Measurements from ENCODE around the gene SHISAL1.

DNA sequence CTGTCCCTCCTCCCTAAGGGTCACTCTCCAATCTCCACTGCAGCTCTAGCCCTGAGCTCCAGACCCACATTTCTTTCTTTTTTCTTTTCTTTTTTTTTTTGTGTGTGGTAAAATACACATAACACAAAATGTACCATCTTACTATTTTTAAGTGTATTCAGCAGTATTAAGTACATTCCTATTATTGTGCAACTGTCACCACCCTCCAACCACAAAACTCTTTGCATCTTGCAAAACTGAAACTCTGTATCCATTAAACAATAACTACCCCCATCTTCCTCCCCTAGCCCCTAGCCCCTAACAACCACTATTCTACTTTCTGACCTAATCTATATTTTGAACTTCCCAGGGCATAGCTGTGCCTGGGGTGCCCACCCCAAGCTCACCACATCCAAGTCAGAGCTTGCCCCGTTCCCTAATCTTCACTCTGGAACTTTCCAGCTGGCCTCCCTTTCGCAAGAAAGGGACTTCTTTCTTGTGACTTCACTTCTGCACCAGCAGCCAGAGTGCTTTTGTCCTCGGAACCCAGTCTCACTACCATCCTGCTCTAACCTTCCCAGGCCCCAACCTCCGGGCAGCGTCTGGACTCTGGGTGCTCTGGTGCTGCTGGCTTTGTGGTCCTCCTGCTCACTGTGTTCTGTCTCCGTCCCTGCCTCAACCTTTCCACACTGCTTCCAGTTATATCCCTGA is 101.3 kb downstream of the SHISAL1 start:
- TF ChIP-seq POLR2AphosphoS5 (IDR thresholded peaks at IDR 0.05) = no peak
- TF ChIP-seq, protein P1, sequence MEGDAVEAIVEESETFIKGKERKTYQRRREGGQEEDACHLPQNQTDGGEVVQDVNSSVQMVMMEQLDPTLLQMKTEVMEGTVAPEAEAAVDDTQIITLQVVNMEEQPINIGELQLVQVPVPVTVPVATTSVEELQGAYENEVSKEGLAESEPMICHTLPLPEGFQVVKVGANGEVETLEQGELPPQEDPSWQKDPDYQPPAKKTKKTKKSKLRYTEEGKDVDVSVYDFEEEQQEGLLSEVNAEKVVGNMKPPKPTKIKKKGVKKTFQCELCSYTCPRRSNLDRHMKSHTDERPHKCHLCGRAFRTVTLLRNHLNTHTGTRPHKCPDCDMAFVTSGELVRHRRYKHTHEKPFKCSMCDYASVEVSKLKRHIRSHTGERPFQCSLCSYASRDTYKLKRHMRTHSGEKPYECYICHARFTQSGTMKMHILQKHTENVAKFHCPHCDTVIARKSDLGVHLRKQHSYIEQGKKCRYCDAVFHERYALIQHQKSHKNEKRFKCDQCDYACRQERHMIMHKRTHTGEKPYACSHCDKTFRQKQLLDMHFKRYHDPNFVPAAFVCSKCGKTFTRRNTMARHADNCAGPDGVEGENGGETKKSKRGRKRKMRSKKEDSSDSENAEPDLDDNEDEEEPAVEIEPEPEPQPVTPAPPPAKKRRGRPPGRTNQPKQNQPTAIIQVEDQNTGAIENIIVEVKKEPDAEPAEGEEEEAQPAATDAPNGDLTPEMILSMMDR (IDR thresholded peaks at IDR 0.05 in 8 of 11, conservative IDR thresholded peaks at IDR 0.05 in 3 of 11) = no peak
